ENCODE measurements around the gene OR4M1.
"Not testable (repeated sequence)": the region's sequence is repeated elsewhere in the genome, so short reads cannot be mapped to it uniquely, and the experiment has no call there.

The OR4M1 gene

GRCh38 chr14:19819879-19820278, 46.6 kb downstream of the OR4M1 start:
- not testable (repeated sequence) for DNase-seq (ENCODE audit: insufficient read length, low spot score); FAIRE-seq

DNA sequence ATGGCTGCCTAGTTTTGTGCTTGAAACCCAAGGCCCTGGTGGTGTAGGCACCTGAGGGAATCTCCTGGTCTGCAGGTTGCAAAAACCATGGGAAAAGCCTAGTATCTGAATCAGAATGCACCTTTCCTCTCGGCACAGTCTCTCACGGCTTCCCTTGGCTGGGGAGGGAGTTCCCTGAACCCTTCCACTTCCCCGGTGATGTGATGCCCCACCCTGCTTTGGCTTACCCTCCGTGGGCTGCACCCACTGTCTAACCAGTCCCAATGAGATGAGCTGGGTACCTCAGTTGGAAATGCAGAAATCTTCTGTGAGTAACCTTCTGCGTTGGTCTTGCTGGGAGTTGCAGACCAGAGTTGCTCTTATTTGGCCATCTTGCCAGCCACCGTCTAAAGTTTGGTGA, 47.7 kb downstream of the OR4M1 start:
- not testable (repeated sequence) for DNase-seq (ENCODE audit: insufficient read length, low spot score); FAIRE-seq

GRCh38 chr14:19823178-19823577, 49.9 kb downstream of the OR4M1 start:
- no peak for FAIRE-seq

GRCh38 chr14:19823765-19824164, 50.5 kb downstream of the OR4M1 start:
- FAIRE-seq: no peak
- DNase-seq (ENCODE audit: insufficient read length, low spot score): peak; percentile 1

More at GRCh38 chr14:19823178-19823577, 49.9 kb downstream of the OR4M1 start:
- no peak for DNase-seq (ENCODE audit: insufficient read length, low spot score)

- not testable (repeated sequence) for DNase-seq (ENCODE audit: insufficient read length, low spot score); FAIRE-seq
Observed at GRCh38 chr14:19827626-19828244, 54.4 kb downstream of the OR4M1 start.

GRCh38 chr14:19828314-19828713, 55.0 kb downstream of the OR4M1 start:
- FAIRE-seq: no peak
- DNase-seq (ENCODE audit: insufficient read length, low spot score): no peak
